GM20000 (cell line): ENCODE results near the gene MLLT10.
A peak's percentile ranks its signal among the peaks of the same experiment; 100 is the strongest.

Experiments used
- DNase-seq: peaks from one replicate; pipeline ENCODE4 v3.0.0; 2012; ENCODE audit warnings: low spot score
- CTCF ChIP-seq: IDR thresholded peaks from 2 replicates; pipeline ENCODE4 v1.5.1; 2012; ENCODE audit warnings: mild to moderate bottlenecking, control low read depth; ENCODE audit errors: extremely low read depth, missing control alignments

Gene MLLT10

GRCh38 chr10:21518641-21519396 is 15.2 kb upstream of the MLLT10 start:
- TF ChIP-seq CTCF: no peak
- DNase-seq: no peak

- TF ChIP-seq CTCF: no peak
- no peak for DNase-seq
Measured at GRCh38 chr10:21519397-21519933, 14.6 kb upstream of the MLLT10 start.

GRCh38 chr10:21519941-21520436 is 14.0 kb upstream of the MLLT10 start:
- peak; percentile 41 for DNase-seq

GRCh38 chr10:21520509-21520908 is 13.5 kb upstream of the MLLT10 start:
- no peak for DNase-seq
- TF ChIP-seq CTCF: no peak

More at GRCh38 chr10:21519941-21520436, 14.0 kb upstream of the MLLT10 start:
- no peak for TF ChIP-seq CTCF

- DNase-seq: no peak
- no peak for TF ChIP-seq CTCF
Measured at GRCh38 chr10:21520949-21521348, 13.1 kb upstream of the MLLT10 start.

- no peak for TF ChIP-seq CTCF
- no peak for DNase-seq
Measured at GRCh38 chr10:21521751-21522533, 12.1 kb upstream of the MLLT10 start.
